H1 (cell line): Measurements from ENCODE around the gene MPPE1.

ENCODE experiments used
- BACH1 ChIP-seq: IDR thresholded peaks from 2 replicates; pipeline ENCODE4 v1.6.1; 2012; ENCODE audit warnings: low read length, improper control_type of control experiment
- BCL11A ChIP-seq, 2 experiments: IDR thresholded peaks; one replicate each; pipeline ENCODE4 v1.6.1; 2011; ENCODE audit warnings: low read depth in 2 of 2, low read length in 2 of 2, mild to moderate bottlenecking in 2 of 2
- FOSL1 ChIP-seq: IDR thresholded peaks from 2 replicates; pipeline ENCODE4 v1.6.1; 2011; ENCODE audit warnings: mild to moderate bottlenecking, low read depth, low read length, moderate library complexity; ENCODE audit not compliant: insufficient read depth
- GTF2F1 ChIP-seq: IDR thresholded peaks from 2 replicates; pipeline ENCODE4 v1.6.1; 2012; ENCODE audit warnings: low read depth, low read length, improper control_type of control experiment, borderline replicate concordance
- JUN ChIP-seq: IDR thresholded peaks from 2 replicates; pipeline ENCODE4 v1.6.1; 2011; ENCODE audit warnings: low read depth, mild to moderate bottlenecking, improper control_type of control experiment, low read length
- POLR2A ChIP-seq, 2 experiments: IDR thresholded peaks; 1 replicate in 1 of 2; 2 replicates in 1 of 2; pipeline ENCODE4 v1.6.1; 2011; ENCODE audit warnings: low read depth in 2 of 2, low read length in 2 of 2, mild to moderate bottlenecking in 2 of 2; ENCODE audit errors: control extremely low read depth in 1 of 2
- POLR2AphosphoS5 ChIP-seq: IDR thresholded peaks from 2 replicates; pipeline ENCODE4 v1.6.1; 2011; ENCODE audit warnings: low read depth, low read length
- RXRA ChIP-seq: IDR thresholded peaks from 2 replicates; pipeline ENCODE4 v1.6.1; 2011; ENCODE audit warnings: low read depth, mild to moderate bottlenecking, low read length, moderate library complexity; ENCODE audit not compliant: insufficient read depth
- SRF ChIP-seq: IDR thresholded peaks from 2 replicates; pipeline ENCODE4 v1.6.1; 2011; ENCODE audit warnings: mild to moderate bottlenecking, low read depth, low read length, moderate library complexity
- TAF1 ChIP-seq: IDR thresholded peaks from 2 replicates; pipeline ENCODE4 v1.6.1; 2011; ENCODE audit warnings: mild to moderate bottlenecking, low read depth, low read length
- TCF12 ChIP-seq: IDR thresholded peaks from 2 replicates; pipeline ENCODE4 v1.6.1; 2011; ENCODE audit warnings: low read depth, mild to moderate bottlenecking, low read length
- TF ChIP-seq, protein P1 (sequence below): IDR thresholded peaks from 2 replicates; pipeline ENCODE4 v1.6.1; 2012; ENCODE audit warnings: inconsistent platforms
- TF ChIP-seq, protein P2 (sequence below), 3 experiments: IDR thresholded peaks; 1 replicate in 2 of 3; 2 replicates in 1 of 3; pipeline versions ENCODE4 v1.5.1 to v1.6.1; 2011; ENCODE audit warnings: low read length in 3 of 3, mild to moderate bottlenecking in 3 of 3, inconsistent platforms in 2 of 3, low read depth in 1 of 3, moderate library complexity in 1 of 3; ENCODE audit not compliant: insufficient read depth in 1 of 3; ENCODE audit errors: control extremely low read depth in 1 of 3
- TF ChIP-seq, protein P3 (sequence below): IDR thresholded peaks from 2 replicates; pipeline ENCODE4 v1.6.1; 2011; ENCODE audit warnings: low read length, improper control_type of control experiment

DNA sequence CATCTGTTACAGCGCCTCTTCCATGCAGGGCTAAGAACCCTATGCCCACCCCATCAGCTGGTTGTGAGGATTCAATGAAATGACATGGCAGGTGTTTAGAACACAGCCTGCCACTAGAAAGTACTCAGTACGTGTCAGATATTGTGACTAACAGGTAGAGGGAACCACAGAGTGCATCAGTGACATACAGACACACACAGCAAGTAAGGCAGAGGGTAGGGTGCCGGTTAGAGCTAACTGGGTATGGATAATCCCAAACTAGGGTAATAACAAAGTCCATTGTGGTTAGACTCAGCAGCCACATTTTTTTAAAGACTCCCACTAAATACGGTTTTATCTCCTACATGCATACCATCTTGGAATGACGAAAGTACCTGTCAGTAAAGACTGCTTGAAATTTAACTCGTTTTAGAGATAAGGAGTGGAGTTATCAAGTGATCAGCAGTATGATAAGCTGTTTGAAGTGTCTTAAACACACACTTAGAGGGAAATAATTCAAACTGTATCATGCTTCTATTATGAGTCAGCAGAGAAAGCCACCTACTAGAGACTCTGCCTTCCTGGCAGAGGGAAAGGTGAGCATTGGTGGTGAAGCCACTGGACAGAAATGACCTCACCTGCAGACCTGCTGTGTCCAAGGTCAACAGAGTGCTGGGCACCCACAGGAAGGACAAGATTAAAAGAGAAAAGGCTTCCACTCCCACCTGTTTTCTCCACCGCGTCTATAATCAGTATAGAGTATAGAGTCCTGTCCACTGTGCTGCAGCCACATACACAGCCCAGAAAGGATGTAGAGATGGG lies 20.6 kb downstream of the MPPE1 start:
- no peak for TF ChIP-seq BCL11A (IDR thresholded peaks at IDR 0.05; ENCODE audit: low read depth in 2 of 2, low read length in 2 of 2)
- no peak for TF ChIP-seq POLR2A (IDR thresholded peaks at IDR 0.05; ENCODE audit: control extremely low read depth in 1 of 2, low read depth in 2 of 2, low read length in 2 of 2)
- TF ChIP-seq POLR2AphosphoS5: no peak
- TF ChIP-seq, protein P1, sequence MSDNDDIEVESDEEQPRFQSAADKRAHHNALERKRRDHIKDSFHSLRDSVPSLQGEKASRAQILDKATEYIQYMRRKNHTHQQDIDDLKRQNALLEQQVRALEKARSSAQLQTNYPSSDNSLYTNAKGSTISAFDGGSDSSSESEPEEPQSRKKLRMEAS: no peak
- TF ChIP-seq JUN: no peak
- no peak for TF ChIP-seq SRF
- TF ChIP-seq, protein P2, sequence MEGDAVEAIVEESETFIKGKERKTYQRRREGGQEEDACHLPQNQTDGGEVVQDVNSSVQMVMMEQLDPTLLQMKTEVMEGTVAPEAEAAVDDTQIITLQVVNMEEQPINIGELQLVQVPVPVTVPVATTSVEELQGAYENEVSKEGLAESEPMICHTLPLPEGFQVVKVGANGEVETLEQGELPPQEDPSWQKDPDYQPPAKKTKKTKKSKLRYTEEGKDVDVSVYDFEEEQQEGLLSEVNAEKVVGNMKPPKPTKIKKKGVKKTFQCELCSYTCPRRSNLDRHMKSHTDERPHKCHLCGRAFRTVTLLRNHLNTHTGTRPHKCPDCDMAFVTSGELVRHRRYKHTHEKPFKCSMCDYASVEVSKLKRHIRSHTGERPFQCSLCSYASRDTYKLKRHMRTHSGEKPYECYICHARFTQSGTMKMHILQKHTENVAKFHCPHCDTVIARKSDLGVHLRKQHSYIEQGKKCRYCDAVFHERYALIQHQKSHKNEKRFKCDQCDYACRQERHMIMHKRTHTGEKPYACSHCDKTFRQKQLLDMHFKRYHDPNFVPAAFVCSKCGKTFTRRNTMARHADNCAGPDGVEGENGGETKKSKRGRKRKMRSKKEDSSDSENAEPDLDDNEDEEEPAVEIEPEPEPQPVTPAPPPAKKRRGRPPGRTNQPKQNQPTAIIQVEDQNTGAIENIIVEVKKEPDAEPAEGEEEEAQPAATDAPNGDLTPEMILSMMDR (IDR thresholded peaks at IDR 0.05; ENCODE audit: control extremely low read depth in 1 of 3, insufficient read depth in 1 of 3, low read depth in 1 of 3, low read length in 3 of 3): no peak
- TF ChIP-seq GTF2F1: no peak
- TF ChIP-seq TAF1: no peak
- no peak for TF ChIP-seq BACH1
- TF ChIP-seq RXRA: no peak
- no peak for TF ChIP-seq TCF12
- TF ChIP-seq, protein P3, sequence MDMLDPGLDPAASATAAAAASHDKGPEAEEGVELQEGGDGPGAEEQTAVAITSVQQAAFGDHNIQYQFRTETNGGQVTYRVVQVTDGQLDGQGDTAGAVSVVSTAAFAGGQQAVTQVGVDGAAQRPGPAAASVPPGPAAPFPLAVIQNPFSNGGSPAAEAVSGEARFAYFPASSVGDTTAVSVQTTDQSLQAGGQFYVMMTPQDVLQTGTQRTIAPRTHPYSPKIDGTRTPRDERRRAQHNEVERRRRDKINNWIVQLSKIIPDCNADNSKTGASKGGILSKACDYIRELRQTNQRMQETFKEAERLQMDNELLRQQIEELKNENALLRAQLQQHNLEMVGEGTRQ: no peak
- TF ChIP-seq FOSL1: no peak
